ENCODE measurements around the gene KCNQ1OT1. TPM values are rescaled to one million over a fixed set of nuclear protein-coding genes. Genes with fewer than 3 reads are reported as not detected.

The KCNQ1OT1 gene
- total and polyA plus RNA-seq, 8 donors, result under 0.01 to 15.1 (median 2.3) TPM

DNA sequence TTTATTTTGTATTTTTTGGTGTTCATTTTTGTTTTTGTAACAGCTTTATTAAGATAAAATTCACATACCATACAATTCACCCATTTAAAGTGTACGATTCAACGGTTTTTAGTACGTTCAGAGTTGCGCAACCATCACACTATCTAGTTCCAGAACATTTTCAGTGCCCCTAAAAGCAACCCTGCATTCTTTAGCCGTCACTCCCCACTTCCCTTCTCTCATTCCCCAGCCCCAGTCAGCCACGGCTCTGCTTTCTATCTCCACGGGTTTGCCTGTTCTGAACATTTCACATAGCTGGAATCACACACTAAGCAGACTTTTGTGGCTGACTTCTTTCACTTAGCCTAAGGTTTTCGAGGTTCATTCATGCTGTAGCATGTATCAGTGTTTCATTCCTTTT, 9.6 kb upstream of the KCNQ1OT1 start:
- no peaks in the 10 kb centered on the region for H3K9me3 ChIP-seq
- TF ChIP-seq POLR2AphosphoS5 (IDR thresholded peaks at IDR 0.05), result no peak
- TF ChIP-seq EP300 (IDR thresholded peaks at IDR 0.05), result no peak
- DNase-seq, result peak in 1 of 2 donors; percentile 70
- peaks cover 0 to 8% (median 0%) of the 10 kb centered on the region in 4 donors for H3K36me3 ChIP-seq
- H3K27ac ChIP-seq, result peak overlapping the region in 4 of 5 donors; percentile 4 to 84 (median 55)
- intact Hi-C loops (cut with DNase I; ENCODE audit: low total_unique reads), result loop anchor here (10.0 kb wide), 1 partner anchor 165 kb away; no protein-coding TSS in a partner anchor
- WGBS, 5 donors, result 58 to 76% (median 65%) methylated on average over 8 of the region's 8 CpGs
- no peak overlapping the region for H3K4me3 ChIP-seq
- H3K27me3 ChIP-seq, result no peaks in the 10 kb centered on the region
- peaks cover 0 to 20% (median 12%) of the 10 kb centered on the region in 4 donors for H3K4me1 ChIP-seq

DNA sequence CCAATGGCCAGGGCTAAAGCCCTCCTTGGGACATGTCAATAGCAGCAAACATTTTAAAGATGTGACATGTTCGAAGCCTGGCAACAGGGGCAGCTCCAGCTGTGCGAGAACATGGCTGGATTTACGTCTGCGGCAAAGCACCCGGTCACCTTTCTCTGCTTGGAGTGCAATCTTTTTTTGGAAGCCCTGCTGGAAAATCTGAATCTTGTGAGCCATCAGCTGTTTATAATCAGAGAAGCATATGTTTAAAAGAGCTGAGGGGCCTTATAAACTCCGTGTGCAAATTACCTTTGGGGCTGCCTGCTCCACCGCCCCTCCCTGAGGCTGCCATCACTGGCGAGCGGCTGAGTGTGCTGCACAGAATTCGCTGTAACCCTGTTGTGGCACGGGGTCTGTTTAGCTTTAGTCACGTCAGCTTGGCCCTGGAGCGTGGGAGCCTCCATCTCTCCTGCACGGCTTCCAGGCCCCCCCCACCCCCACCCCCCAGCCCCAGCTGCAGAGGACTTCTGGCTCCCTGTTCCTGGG, 9.0 kb upstream of the KCNQ1OT1 start:
- peak in 1 of 2 donors; percentile 86 for DNase-seq
- Histone ChIP-seq H3K4me1 (peaks cover 0 to 21% (median 13%) of the 10 kb centered on the region in 4 donors), H3K4me3 (peak overlapping the region in 2 of 4 donors; percentile 2 to 26), H3K9me3 (no peaks in the 10 kb centered on the region), H3K36me3 (peaks cover 0 to 2% (median 0%) of the 10 kb centered on the region in 4 donors), H3K27ac (peak overlapping the region in 4 of 5 donors; percentile 41 to 84 (median 68)), H3K27me3 (no peaks in the 10 kb centered on the region)
- 68 to 77% (median 73%) methylated on average over 14 of the region's 14 CpGs for WGBS, 5 donors
- intact Hi-C loops (cut with DNase I; ENCODE audit: low total_unique reads), result loop anchor here (10.0 kb wide), 1 partner anchor 166 kb away; no protein-coding TSS in a partner anchor
- TF ChIP-seq POLR2AphosphoS5 (IDR thresholded peaks at IDR 0.05) (peak in 1 of 3 donors; percentile 47), EP300 (IDR thresholded peaks at IDR 0.05) (no peak), POLR2A (IDR thresholded peaks at IDR 0.05) (no peak)
- TF ChIP-seq, protein P1, sequence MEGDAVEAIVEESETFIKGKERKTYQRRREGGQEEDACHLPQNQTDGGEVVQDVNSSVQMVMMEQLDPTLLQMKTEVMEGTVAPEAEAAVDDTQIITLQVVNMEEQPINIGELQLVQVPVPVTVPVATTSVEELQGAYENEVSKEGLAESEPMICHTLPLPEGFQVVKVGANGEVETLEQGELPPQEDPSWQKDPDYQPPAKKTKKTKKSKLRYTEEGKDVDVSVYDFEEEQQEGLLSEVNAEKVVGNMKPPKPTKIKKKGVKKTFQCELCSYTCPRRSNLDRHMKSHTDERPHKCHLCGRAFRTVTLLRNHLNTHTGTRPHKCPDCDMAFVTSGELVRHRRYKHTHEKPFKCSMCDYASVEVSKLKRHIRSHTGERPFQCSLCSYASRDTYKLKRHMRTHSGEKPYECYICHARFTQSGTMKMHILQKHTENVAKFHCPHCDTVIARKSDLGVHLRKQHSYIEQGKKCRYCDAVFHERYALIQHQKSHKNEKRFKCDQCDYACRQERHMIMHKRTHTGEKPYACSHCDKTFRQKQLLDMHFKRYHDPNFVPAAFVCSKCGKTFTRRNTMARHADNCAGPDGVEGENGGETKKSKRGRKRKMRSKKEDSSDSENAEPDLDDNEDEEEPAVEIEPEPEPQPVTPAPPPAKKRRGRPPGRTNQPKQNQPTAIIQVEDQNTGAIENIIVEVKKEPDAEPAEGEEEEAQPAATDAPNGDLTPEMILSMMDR (IDR thresholded peaks at IDR 0.05), result no peak

DNA sequence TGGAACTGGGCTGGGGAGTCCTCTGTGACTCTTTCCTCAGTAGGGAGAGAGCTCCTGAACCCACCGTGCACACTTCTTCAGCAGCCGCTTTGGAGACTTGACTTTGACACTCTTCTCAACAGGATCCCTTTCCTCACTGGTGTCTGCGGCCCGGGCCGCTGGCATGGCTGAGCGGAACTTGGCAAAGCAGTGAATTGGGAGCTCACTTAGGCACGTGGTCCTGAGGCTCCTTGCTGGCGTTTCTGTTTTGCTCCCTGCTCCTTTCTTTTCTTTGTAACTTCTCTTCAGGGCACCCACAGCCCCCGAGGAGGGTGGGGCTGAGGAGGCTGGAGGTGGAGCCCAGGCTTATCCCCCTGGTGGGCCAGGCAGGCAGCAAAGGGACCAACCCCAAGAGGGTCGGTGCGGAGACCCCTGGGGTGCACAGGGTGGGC, 8.4 kb upstream of the KCNQ1OT1 start:
- Histone ChIP-seq H3K9me3 (no peaks in the 10 kb centered on the region), H3K27ac (peak overlapping the region in 4 of 5 donors; percentile 41 to 84 (median 68)), H3K4me1 (peaks cover 0 to 27% (median 16%) of the 10 kb centered on the region in 4 donors), H3K4me3 (peak overlapping the region in 2 of 4 donors; percentile 2 to 26), H3K27me3 (no peaks in the 10 kb centered on the region), H3K36me3 (no peaks in the 10 kb centered on the region)
- 35 to 71% (median 67%) methylated on average over 9 to 11 of the region's 11 CpGs for WGBS, 5 donors
- DNase-seq, result peak in 1 of 2 donors; percentile 75
- TF ChIP-seq EP300 (IDR thresholded peaks at IDR 0.05), result no peak
- TF ChIP-seq POLR2AphosphoS5 (IDR thresholded peaks at IDR 0.05), result peak in 1 of 3 donors; percentile 58
- intact Hi-C loops (cut with DNase I; ENCODE audit: low total_unique reads), result loop anchor here (10.0 kb wide), 1 partner anchor 167 kb away; no protein-coding TSS in a partner anchor

DNA sequence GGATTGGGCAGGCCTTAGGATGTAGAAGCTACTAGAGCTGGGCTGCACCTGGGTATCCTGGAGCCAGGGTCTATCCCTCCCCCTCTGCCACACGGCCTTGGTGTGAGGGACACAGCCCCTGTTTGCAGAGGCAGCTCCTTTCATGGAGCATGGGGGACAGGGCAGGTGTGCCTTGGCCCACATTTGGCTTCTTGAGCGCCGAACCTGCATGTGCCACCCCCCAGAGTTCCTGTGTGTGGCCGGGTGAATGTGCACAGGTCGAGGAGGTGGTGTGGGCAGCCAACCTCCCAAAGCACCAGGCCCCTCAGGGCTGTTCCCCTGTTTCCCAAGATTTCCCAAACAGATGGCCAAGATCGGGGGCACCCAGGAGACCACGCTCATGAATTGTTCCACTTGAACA, 7.9 kb upstream of the KCNQ1OT1 start:
- TF ChIP-seq, protein P1 (IDR thresholded peaks at IDR 0.05), result no peak
- TF ChIP-seq EP300 (IDR thresholded peaks at IDR 0.05) (no peak), POLR2A (IDR thresholded peaks at IDR 0.05) (no peak), POLR2AphosphoS5 (IDR thresholded peaks at IDR 0.05) (no peak)
- H3K4me1 ChIP-seq, result peaks cover 0 to 31% (median 18%) of the 10 kb centered on the region in 4 donors
- intact Hi-C loops (cut with DNase I; ENCODE audit: low total_unique reads), result loop anchor here (10.0 kb wide), 1 partner anchor 167 kb away; no protein-coding TSS in a partner anchor
- H3K36me3 ChIP-seq, result no peaks in the 10 kb centered on the region
- H3K27ac ChIP-seq, result peak overlapping the region in 2 of 5 donors; percentile 69 to 84
- H3K9me3 ChIP-seq, result no peaks in the 10 kb centered on the region
- H3K4me3 ChIP-seq, result no peak overlapping the region
- DNase-seq, result no peak
- no peaks in the 10 kb centered on the region for H3K27me3 ChIP-seq
- 71 to 98% (median 91%) methylated on average over 2 to 7 of the region's 7 CpGs for WGBS, 5 donors

DNA sequence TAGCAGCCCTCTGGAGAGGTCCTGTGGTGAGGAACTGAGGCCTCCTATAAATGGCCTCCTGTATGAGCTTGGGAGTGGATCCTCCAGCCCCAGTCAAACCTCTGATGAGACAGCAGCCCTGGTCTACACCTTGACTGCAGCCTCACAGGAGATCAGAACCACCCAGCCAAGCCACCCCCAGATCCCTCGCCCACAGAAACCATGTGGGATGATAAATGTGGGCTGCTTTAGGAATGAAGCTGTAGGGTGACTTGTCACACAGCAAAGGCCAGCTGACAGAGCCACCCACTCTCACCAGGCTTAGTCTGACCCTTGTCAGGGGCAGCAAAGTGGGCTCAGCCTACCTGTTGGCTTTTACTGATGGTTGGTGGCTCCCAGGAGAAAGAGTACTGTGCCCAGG, 6.5 kb upstream of the KCNQ1OT1 start:
- intact Hi-C loops (cut with DNase I; ENCODE audit: low total_unique reads), result loop anchor here (10.0 kb wide), 1 partner anchor 168 kb away; no protein-coding TSS in a partner anchor
- no peaks in the 10 kb centered on the region for H3K9me3 ChIP-seq
- TF ChIP-seq POLR2A (IDR thresholded peaks at IDR 0.05) (no peak), EP300 (IDR thresholded peaks at IDR 0.05) (no peak), POLR2AphosphoS5 (IDR thresholded peaks at IDR 0.05) (no peak)
- TF ChIP-seq, protein P1 (IDR thresholded peaks at IDR 0.05), result no peak
- H3K36me3 ChIP-seq, result no peaks in the 10 kb centered on the region
- H3K27ac ChIP-seq, result no peak overlapping the region
- no peak overlapping the region for H3K4me3 ChIP-seq
- DNase-seq, result no peak
- 92 to 100% (median 100%) methylated on average over 1 of the region's 1 CpG for WGBS, 5 donors
- H3K4me1 ChIP-seq, result peaks cover 0 to 38% (median 18%) of the 10 kb centered on the region in 4 donors
- no peaks in the 10 kb centered on the region for H3K27me3 ChIP-seq
